GM18517 (cell line): ENCODE results near the gene GRIK1.

Experiments used
- ATAC-seq: cut with Tn5 transposase; IDR thresholded peaks from one replicate; pipeline ENCODE4 v1.9.1; 2021; ENCODE audit warnings: mild to moderate bottlenecking, moderate library complexity; ENCODE audit not compliant: unreplicated experiment

Gene GRIK1

DNA sequence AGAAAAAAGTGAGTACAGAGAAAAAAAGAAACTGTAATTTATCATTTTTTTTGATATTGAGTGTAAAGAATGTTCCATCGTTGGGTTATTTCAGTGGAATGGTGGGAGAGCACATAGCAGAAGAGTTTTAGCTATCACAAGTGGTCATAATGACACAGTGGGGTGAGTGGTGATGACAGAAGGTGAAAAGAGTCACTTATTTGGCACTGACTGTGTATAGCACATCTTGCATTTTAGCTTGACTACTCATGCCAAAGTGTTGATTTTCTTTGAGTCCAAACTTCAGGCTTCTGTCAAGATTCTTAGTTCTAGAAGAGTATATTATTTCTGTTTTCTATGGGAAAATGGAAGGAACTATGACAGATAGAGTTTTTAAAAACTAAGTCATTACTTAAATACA is 261.2 kb downstream of the GRIK1 start:
- no peak for ATAC-seq

DNA sequence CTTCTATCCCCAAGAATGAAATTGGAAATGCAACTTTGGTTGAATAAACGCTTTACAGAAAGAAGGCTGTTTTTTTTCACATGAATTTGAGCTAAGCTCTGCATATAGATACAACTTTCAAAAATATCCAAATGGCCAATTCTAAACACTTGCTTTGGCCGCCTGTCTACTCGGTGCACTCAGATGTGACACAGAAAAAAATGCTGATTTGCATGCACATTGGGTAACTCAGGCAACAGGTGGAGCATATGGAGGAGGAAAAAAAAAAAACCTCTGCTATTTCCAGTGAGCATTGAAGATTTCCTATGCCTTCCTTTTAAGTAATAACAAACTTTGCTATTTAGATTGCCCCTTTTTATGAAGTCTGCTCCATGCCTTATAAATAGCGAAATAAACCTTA is 262.5 kb downstream of the GRIK1 start:
- ATAC-seq = no peak

DNA sequence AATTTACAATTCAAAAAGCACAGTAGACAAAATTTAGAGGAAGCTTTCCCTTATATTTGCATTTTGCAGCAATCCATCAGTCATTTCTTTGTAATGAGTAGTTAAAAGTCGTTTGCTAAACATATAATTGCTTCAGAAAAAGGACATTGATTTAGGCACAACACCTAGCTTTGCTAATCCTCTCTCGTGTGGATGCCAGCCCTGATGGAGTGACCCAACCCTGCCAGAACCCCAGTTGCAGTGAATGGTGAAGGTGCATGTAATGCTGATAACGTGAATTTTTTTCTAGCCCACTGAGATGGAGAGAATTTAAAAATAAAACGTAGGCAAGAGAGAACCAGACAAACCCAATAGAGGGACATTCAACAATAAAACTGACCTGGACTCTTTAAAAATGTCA is 263.4 kb downstream of the GRIK1 start:
- no peak for ATAC-seq

DNA sequence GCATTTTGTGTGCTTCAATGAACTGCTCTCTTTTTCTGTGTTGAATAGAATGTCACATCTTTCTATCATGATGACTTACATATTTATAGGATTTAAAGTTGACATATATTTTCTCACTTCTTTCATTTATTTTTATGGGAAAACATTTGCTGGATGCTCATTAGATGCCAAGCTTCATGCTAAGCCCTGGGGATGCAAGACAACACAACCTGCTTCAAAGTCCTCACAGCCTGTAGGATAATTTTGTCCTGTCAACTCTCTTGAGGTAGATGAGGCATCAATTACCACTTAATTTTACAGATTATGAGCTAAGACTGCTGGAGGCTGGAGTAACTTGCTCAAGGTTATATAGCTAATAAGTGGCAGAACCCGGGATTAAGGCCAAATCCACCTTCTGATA is 264.3 kb downstream of the GRIK1 start:
- no peak for ATAC-seq

DNA sequence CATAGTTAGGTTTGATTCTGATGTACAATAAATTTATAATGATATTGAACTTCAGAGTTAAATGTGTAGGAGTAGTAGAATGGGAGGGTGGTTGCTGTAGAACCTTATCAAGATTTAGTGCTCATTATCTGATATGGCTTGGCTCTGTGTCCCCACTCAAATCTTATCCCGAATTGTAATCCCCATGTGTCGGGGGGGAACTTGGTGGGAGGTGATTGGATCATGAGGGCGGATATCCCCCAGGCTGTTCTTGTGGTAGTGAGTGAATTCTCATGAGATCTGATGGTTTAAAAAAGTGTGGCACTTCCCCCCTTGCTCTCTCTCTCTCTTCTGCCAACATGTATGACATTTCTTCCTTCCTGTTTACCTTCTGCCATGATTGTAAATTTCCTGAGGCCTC is 265.5 kb downstream of the GRIK1 start:
- ATAC-seq = no peak

DNA sequence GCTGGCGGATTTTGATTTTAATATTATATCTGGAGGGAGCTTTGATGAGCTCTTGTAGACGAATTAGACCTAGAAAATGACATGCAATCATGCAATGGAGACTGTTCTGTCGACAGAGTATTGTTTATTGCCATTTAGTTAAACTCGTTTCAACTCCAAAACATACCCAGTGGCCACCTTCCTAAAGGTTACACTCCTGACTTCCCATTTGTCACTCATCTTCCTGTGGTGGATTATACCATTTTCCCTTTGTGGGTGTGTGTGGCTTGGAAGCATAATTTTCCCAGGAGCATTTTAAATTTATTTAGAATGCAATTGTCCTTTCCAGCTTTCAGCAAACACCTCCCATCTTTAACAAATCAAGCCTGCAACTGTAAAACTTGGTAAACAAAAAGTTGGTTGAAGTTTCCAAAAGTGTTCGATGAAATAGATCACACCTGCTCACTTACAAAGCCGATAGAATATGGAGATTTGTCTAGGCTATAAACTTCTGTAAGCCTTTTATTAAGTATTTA is 266.6 kb downstream of the GRIK1 start:
- ATAC-seq = no peak

DNA sequence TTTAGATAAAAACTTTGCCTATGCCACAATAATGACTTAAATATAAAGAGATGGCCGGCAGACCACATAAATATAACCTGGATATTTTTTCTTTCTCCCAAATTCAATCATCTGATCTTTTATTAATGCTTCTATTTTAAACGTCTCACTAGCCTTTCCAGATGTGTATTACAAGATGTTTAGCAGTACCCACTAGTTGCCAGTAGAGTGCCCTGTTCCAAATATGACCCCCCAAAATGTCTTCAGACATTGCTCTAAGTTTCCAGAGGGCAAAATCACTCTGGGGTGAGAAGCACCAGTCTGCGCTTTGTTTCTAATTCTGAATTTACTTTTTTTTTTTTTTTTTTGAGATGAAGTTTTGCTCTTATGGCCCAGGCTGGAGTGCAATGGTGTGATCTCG is 268.1 kb downstream of the GRIK1 start:
- ATAC-seq = no peak

DNA sequence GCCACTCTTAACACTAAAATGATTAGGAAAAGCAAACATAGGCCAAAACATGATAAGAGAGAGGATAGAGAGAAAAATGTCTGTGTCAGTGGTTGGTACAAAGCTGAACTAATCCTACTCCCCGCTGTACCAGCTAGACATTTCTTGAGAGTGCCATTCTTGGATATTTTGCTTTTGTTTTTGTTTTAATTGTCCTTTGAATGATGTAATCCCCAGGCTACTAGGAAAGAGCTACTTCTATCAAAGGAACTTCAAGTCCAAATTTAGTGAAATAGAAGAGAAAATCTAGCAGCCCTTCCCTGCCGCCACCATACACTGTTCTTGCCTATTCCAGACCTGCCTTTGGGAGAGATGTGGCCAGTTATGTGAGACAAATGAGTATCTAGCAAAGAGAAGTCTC is 269.6 kb downstream of the GRIK1 start:
- ATAC-seq = no peak

DNA sequence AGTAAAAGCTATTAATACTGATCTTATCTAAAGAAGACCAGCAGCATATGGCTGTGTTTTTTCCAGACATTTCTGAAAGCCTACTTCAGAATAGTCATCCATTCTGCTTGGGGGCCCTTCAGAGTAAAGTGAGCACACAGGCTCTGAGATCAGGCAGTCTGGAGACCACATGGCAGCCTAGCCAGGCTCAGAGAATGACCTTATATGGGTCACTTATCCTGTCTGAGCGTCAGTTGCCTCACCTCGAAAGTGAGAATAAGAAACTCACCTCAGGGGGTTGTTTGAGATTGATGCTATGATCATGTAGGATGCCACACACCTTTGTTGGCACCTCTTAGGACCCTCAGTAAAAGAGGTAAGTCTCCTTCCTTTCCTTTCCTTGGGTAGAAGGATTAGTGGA is 270.4 kb downstream of the GRIK1 start:
- peak; percentile 60 for ATAC-seq

DNA sequence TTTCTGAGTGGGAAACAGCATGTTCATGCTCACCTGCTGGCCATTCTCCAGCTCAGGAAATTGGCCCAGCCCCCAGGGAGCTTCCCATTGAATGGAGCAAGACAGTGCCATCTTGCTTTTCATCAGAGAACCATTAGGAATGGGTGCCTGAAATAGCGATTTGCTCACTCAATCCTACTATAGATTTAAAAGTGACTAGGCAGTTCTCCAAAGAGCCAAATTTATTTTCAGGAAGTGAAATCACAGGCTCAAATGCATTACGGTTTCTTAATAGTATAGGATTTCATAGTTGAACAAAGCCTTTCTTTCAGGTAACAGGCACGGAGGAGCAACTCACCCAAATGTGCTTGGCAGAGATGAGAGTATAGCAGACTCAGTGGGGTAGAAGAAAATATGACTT is 272.1 kb downstream of the GRIK1 start:
- ATAC-seq = no peak

DNA sequence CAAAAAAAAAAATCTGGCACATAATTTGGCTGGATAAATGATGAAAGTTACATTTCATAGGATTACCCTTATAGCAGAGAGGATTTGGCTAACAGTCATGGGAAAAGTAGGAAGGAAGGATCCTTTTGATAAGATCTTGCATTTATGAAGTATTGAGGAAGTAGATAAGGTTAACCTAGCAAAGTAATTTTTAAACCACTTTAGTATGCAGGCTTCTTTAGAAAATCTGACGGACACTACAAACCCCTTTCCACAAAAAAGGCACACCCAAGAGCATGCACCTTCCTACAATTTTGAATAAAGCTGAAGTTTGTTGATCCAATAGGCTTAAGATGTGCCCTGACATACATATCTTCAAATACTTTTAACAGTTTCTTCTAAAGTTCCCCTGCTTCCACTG is 275.2 kb downstream of the GRIK1 start:
- ATAC-seq = no peak

DNA sequence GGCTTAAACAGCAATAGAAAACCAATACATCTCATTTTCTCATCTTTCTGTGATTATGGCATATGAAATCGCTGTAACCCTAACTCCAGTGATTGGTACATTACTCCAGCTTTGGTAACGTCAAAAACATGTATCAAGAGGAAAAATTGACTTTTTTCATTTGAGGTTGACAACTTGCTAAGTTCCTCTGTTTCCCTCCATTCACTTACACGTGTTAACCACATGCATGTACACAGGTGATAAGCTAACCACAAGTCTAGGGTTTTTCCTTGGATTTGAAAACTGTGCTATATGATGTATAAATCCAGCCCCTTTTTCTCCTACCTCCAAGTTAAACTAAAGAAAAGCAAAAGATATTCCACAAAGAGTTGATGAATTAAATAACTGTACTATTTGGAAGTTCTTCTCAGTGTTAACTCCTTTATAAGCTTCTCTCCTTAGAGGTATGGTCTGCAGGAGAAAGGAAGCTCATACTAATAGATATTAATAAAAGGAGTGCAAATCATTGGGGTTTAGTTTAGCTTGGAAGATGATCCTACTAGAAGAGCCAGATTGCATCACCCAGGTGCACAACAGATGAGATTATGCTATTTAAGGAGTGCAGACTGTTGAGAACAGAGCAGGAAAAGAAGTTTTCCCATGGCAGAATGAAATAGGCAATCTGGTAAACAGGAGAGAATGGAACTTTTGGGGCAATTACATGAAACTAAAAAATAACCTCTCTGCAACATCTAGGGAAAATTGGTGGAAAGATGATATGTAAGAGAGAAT is 277.9 kb downstream of the GRIK1 start:
- no peak for ATAC-seq

DNA sequence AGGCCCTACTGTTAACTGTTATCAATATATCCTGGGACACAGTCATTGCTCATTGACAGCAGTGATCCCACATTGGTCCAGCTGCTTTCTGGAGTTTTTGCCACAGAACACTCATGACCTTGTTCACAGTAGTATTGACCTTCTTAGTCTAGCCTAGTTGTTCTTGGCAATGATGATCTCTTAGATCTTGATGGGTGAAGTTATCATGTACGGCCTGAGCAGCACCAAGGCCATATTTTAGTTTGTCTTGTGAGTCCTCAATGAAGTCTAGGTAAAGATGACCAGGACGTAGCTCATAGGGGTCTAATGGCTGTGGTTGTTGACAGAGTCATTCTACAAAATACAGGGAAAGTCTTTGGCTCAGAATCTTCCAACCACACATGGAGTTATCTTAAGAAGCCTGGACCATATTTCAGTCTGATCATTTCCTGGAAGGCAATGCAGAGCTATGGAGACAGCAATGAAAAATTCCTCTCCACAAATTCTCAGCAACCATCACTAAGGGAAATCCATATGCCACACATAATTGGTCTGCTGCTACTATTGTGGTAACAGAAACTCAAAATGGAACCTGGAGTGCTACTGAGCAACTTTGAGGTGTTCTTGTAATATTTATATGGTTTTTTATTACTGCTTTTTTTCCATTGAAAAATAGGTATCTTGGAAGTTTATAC is 279.6 kb downstream of the GRIK1 start:
- no peak for ATAC-seq

DNA sequence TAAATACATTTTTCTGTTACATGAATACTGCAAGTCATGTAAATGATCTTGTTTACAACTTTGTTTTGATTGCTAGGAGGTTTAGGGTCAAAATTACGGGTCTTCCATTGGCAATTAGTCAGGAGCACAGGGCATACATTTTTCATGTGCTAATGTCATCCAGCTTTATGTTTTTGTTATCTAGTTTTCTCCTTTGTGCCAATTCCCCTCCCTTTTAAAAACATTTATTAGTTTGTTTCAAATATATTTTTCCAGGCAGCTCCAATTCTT is 280.9 kb downstream of the GRIK1 start:
- no peak for ATAC-seq

DNA sequence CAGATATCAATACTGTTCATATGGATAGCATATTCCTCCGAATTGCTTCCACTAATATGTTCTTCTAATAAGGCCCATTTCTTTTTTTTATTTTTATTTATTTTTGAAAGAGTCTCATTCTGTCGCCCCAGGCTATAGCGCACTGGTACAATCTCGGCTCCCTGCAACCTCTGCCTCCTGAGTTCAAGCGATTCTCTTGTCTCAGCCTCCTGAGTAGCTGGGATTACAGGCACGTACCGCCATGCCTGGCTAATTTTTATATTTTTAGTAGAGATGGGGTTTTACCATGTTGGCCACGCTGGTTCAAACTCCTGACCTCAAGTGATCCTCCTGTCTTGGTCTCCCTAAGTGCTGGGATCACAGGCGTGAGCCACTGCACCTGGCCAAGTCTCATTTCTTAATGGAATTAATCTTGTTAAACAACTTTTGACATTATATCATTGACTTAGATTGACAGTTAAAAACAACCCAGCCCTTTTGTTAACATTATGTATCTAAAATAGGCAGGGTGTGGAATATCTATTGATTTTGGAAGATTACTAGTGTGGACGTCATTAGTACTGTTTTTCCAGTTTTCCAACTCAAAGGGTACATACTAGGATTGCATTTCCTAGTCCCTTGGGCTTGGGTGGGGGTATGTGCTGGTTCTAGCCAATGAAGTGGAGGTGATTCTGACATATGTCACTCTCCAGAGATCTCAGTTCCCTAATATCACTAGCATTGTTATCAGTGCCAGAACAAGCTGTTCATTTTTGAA is 281.4 kb downstream of the GRIK1 start:
- ATAC-seq = no peak

DNA sequence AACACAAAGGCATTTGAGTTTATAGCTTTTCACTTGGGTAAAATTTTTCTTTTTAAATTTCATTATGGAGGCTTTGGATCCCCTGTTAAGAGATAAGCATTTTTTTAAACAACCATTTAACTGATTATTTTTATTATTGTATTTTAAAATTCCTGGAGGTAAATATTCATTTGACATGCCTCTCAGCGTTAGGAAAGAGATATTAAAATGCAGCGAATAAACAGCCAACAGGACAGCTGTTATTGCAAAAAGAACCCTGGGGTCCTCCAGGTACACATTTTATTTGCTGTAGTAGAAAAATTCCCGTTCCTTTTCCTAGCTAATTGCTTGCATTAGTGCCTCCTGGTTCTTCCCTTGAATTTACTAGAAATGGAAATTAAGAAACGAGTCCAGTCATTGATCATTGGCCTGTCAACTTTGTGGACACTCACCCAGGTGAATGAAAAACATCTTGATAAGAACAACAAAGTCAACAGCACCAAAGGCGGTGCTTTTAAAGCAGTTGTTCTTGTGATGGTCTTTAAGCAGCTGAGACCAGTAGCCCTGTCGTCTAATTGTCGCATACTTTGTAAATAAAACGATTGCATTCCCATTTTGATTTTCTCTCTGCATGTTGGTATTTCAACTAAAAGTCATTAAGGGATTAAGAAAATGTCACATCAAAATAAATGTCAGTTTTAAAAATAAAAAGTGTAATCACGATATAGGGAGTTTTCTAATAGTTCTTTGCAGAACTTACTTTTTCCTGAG is 282.4 kb downstream of the GRIK1 start:
- no peak for ATAC-seq

DNA sequence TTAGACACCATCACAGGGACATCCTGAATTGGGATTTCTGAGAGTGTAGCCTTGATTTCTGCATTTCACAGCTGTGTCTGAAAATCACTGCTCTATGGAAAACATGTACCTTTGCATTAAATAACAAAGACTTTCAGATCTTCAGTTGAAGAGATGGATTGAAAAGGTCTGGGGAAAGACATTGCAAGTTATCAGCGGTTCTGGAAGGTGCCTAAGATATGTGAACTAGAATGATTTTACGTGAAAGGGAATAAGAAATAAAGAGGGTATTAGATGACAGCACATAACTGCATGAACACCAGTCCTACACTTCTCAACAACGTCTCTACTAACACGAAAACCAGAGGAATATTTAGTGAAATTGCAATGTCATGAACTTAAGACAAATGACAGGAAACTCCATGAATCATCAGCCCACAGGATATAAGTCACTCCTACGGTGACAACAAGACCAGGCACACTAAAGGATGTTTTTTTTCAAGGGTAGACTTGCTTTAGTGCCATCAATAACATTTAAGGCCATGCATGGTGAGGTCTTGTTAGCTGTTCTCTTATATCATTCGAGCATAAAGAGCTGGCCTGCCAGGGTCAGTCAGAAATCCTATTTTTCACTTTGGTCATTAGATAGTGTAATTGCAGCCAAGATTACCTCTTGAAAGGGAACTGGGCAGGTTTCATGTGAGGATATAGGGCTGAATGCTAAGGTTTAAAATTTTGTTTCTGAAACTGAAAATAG is 283.1 kb downstream of the GRIK1 start:
- no peak for ATAC-seq

DNA sequence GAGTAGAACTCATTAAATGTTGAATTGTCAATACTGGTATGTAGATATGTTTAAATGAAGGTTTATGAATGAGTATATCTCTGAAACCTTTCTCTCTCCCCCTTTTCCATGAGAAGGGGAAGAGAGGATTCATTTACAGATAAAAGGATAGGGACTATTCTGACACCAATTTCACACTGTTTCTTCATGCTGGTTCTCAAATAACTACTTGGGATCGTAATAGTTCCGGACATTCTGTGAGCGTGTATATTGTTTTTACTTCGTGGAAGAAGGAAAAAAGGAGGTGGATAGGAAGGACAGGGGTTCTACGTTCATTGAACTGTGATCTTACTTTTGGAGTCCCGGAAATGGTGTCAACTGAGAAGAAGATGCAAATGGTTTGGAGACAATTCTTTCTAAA is 284.2 kb downstream of the GRIK1 start:
- ATAC-seq = no peak

DNA sequence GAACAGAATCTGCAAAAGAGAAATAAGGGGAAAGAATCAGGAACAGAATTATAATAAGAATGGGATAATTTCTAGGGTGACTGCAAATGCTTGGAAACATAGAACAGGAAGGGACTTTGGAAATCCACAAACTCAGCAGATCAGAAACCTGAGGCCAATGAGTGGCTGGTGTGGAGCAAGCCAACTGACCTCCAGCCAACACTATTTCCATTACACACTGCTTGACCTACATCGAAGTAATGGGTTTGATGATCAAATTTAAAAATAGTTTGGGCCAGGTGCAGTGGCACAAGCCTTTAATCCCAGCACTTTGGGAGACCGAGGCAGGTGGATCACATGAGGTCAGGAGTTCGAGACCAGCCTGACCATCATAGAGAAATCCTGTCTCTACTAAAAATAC is 284.9 kb downstream of the GRIK1 start:
- ATAC-seq = no peak

DNA sequence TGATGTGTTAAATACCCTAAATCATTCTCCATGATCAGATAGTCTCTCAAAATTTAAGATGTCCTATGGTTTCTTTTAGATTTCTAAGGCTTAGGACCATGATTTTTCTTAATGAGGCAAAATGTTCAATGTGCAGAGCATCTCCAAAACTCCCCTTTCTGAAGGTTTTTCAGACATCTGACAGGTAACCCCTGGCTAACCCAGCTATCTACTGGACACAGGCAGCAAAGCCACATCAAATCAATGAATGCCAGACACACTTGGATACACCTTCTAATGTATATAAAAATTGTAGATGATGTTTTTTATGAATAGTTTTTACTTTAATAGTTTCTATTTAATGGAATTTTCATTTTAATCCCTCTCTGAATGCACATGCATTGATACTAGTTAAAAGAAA is 285.6 kb downstream of the GRIK1 start:
- no peak for ATAC-seq
